Psoas muscle (tissue), 8 donors: Measurements from ENCODE around the gene KCTD17. TPM values are rescaled to one million over a fixed set of nuclear protein-coding genes. Genes with fewer than 3 reads are reported as not detected.

Source experiments
- ATAC-seq, 4 donors: fragments of 200-7000 bp; cut with Tn5 transposase; one replicate each; pipeline ENCODE4 v1.9.1; 2020; ENCODE audit warnings: moderate library complexity in 3 of 4, mild to moderate bottlenecking in 2 of 4
- DNase-seq, 2 donors: peaks; one replicate each; pipeline ENCODE4 v3.0.0-alpha.2; 2020
- H3K27ac ChIP-seq: fragments of 200-600 bp; one replicate; pipeline ENCODE4 v1.8.0; 2022
- H3K27me3 ChIP-seq, 3 donors: fragments of 200-600 bp in 1 of 3; one replicate each; pipeline versions ENCODE4 v1.6.1 to v1.8.0; 2013 to 2022; ENCODE audit warnings: low read length in 2 of 3, mild to moderate bottlenecking in 2 of 3, moderate library complexity in 1 of 3; ENCODE audit not compliant: insufficient read depth in 3 of 3
- H3K36me3 ChIP-seq, 2 donors: fragments of 200-600 bp in 1 of 2; one replicate each; pipeline versions ENCODE4 v1.6.1 to v1.8.0; 2013 to 2022; ENCODE audit warnings: low read depth in 1 of 2, mild to moderate bottlenecking in 1 of 2, moderate library complexity in 1 of 2; ENCODE audit not compliant: insufficient read depth in 1 of 2
- H3K4me1 ChIP-seq: fragments of 200-600 bp; one replicate; pipeline ENCODE4 v1.8.0; 2022
- H3K4me3 ChIP-seq: fragments of 200-600 bp; one replicate; pipeline ENCODE4 v1.8.0; 2022; ENCODE audit warnings: mild to moderate bottlenecking
- H3K9me3 ChIP-seq: fragments of 200-600 bp; one replicate; pipeline ENCODE4 v1.8.0; 2022
- WGBS, 3 donors: extraction: QIAGEN DNeasy Blood & Tissue Kit; methylation state at CpG; one replicate each; pipeline versions ENCODE4 v1.1.6 to v1.1.7; 2013; 5-methylcytosine and 5-hydroxymethylcytosine counted together
- intact Hi-C, 2 donors: fragments of 100-400 bp; cut with DNase I; formaldehyde crosslinking; loops; one replicate each; pipeline versions ENCODE4 v1.11.0 to v1.14.2; 2022
- polyA plus RNA-seq, 3 donors: library from polyadenylated mRNA; stranded (reverse); fragments of 200-250 nt; gene quantifications; one replicate each; pipeline ENCODE4 v1.2.3, GENCODE V29; 2013
- total RNA-seq, 4 donors: library from RNA; stranded (reverse); fragmentation: NEBNext Ultra II Directional in 2 of 4; extraction: Animal tissue kit (Norgen Biotek cat#: 25700) in 2 of 4; gene quantifications; one replicate each; pipeline versions ENCODE4 v1.2.1 to v1.2.4, GENCODE V29; 2021 to 2023
- TF ChIP-seq, protein P1 (sequence below): fragments of 200-600 bp; IDR thresholded peaks from one replicate; pipeline ENCODE4 v1.8.0; 2022; ENCODE audit warnings: antibody characterized with exemption
- donor health status: healthy with polysubstance abuse.
- donor health status: DM: no; HTN: no; CAD: no; lungs with moderate emphysema.
- donor health status: Bipolar disorder and iron deficiency.
- donor health status: healthy.
- donor health status: DM: yes; HTN: yes; CAD: no.
- donor health status: DM: no; HTN: no; CAD: no.
- donor health status: DM: no; HTN: no; CAD: no.
- donor health status: DM: yes; HTN: yes; CAD: no.

The KCTD17 gene
- total and polyA plus RNA-seq, 7 donors = 1.5 to 3.4 (median 1.8) TPM

DNA sequence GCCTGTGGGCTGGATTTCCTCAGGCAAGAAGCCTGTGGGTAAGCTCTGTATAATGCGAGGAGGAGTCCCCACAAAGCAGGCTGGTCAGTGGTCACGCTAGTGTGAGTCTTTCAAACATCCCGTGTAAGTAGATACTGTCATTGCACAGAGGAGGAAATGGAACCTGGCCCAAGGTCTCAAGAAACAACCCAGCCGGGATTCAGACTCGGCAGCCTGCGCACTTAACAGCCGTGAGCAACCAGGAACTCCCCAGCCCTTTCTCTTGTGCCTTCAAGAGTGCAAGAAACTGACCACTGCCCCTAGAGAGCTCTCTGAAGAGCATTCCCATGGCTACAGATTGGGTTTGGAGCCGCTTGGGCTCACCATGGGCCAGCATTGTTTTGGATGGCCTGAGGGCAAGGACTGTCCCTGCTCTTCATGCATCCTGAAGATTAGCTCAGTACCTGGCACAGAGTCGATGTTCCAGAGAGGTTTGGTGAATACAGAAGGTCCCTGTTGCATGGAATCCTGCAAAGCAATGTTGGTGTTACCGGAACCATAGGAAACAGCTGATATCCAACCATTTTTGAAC lies 26.0 kb upstream of the KCTD17 start:
- H3K4me3 ChIP-seq = no peak overlapping the region
- no peak overlapping the region for H3K27ac ChIP-seq
- DNase-seq (no peak), ATAC-seq (no peak)
- 72 to 82% (median 79%) methylated on average over 10 of the region's 10 CpGs for WGBS, 3 donors
- intact Hi-C loops = no loop called here
- no peaks in the 10 kb centered on the region for H3K27me3 ChIP-seq
- TF ChIP-seq, protein P1, sequence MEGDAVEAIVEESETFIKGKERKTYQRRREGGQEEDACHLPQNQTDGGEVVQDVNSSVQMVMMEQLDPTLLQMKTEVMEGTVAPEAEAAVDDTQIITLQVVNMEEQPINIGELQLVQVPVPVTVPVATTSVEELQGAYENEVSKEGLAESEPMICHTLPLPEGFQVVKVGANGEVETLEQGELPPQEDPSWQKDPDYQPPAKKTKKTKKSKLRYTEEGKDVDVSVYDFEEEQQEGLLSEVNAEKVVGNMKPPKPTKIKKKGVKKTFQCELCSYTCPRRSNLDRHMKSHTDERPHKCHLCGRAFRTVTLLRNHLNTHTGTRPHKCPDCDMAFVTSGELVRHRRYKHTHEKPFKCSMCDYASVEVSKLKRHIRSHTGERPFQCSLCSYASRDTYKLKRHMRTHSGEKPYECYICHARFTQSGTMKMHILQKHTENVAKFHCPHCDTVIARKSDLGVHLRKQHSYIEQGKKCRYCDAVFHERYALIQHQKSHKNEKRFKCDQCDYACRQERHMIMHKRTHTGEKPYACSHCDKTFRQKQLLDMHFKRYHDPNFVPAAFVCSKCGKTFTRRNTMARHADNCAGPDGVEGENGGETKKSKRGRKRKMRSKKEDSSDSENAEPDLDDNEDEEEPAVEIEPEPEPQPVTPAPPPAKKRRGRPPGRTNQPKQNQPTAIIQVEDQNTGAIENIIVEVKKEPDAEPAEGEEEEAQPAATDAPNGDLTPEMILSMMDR = no peak
- H3K36me3 ChIP-seq = peaks cover 4 to 60% of the 10 kb centered on the region in 2 donors
- H3K4me1 ChIP-seq = peaks cover 21% of the 10 kb centered on the region
- no peaks in the 10 kb centered on the region for H3K9me3 ChIP-seq

DNA sequence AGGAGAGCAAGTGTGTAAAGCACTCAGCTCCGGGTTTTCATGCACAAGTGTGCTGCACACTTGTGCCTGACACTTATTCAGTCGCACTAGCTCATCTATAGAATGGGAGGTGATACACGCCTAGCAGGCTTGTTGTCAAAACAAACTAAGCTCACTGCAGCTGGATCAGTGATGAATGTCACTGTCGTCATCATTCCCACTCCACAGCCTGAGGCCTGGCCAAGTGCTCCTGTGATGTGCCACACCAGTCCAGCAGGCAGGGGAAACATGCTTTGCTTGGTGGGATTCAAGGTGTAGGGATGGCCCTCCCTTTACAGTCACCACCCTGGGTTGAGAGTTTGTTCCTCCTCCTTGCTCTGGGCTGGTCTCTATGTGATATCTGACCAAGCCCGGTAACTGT lies 25.2 kb upstream of the KCTD17 start:
- Histone ChIP-seq H3K9me3 (no peaks in the 10 kb centered on the region), H3K36me3 (peaks cover 4 to 63% of the 10 kb centered on the region in 2 donors), H3K27me3 (no peaks in the 10 kb centered on the region), H3K4me3 (no peak overlapping the region), H3K27ac (no peak overlapping the region), H3K4me1 (peaks cover 13% of the 10 kb centered on the region)
- TF ChIP-seq, protein P1 = no peak
- DNase-seq (no peak), ATAC-seq (no peak)
- intact Hi-C loops = no loop called here
- WGBS, 3 donors = 78 to 87% (median 82%) methylated on average over 5 of the region's 5 CpGs

DNA sequence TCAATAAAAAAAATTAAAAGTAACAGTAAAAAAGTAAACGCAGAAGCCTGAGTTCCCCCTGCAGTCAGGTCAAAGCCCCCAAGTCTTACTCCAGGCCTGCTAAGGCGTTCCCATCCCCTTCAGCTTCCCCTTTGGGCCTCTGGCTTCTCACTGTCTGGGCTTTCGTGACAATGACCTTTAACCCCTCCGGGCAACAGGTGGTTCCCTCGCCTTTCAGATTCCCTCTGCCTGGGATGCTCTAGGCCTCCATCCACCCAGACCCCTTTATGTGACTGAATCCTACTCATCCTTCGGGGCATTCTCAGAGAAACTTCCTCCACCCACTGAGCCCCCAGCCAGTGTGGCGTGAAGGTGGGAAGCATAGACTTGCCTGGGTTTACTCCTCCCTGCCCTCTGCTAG lies 24.0 kb upstream of the KCTD17 start:
- Histone ChIP-seq H3K4me3 (no peak overlapping the region), H3K4me1 (peaks cover 2% of the 10 kb centered on the region), H3K36me3 (peaks cover 4 to 63% of the 10 kb centered on the region in 2 donors), H3K9me3 (no peaks in the 10 kb centered on the region), H3K27me3 (no peaks in the 10 kb centered on the region), H3K27ac (no peak overlapping the region)
- TF ChIP-seq, protein P1 = no peak
- 86 to 94% (median 86%) methylated on average over 7 of the region's 7 CpGs for WGBS, 3 donors
- intact Hi-C loops = no loop called here
- DNase-seq (no peak), ATAC-seq (no peak)

DNA sequence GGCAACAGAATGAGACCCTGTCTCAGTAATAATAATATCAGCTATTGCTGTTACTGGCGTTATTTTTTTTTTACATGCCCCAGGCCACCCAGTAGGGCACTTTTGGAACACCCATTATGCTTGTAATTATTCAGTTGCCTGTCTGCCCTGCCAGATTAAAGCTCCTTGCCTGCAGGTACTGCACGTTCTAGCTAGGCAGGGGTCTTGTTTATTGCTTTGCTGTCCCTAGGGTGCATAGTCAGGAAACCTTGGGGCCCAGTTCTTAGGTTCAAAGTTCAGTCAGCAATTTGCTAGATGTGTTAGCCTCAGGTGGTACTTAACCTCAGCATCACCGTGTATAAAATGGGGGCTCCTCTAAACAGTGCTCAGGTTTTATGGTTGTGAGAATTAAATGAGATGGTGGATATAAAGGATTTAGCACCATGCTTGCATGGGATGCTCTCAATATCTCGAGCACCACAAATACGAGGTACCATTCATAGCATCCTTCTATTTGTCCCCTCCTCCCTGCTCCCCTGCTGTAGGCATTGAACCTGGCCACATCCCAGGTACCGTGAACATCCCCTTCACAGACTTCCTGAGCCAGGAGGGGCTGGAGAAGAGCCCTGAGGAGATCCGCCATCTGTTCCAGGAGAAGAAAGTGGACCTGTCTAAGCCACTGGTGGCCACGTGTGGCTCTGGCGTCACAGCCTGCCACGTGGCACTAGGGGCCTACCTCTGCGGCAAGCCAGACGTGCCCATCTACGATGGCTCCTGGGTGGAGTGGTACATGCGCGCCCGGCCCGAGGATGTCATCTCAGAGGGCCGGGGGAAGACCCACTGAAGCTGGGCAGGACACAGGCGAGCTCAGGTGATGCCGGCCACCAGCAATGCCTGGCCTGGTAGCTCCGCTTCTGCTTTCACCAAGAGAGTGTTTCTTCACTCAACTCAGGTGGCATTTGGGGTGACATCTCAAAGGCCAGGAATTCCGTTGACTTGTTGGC lies 22.6 kb upstream of the KCTD17 start:
- H3K27ac ChIP-seq = no peak overlapping the region
- H3K9me3 ChIP-seq = no peaks in the 10 kb centered on the region

More for the DNA sequence above, 22.6 kb upstream of the KCTD17 start:
- H3K4me3 ChIP-seq = no peak overlapping the region
- intact Hi-C loops = no loop called here
- DNase-seq (no peak), ATAC-seq (no peak)
- H3K27me3 ChIP-seq = no peaks in the 10 kb centered on the region
- H3K4me1 ChIP-seq = no peaks in the 10 kb centered on the region
- WGBS, 3 donors = 90 to 93% (median 91%) methylated on average over 22 of the region's 22 CpGs
- TF ChIP-seq, protein P1 = no peak
- peaks cover 4 to 63% of the 10 kb centered on the region in 2 donors for H3K36me3 ChIP-seq
